ENCODE measurements around the gene AUTS2. TPM values are rescaled to one million over a fixed set of nuclear protein-coding genes. Genes with fewer than 3 reads are reported as not detected.

The AUTS2 gene
- total and polyA plus RNA-seq, 2 of the 8 experiments (the other 6 are each of a cell fraction or from before 2014, with no cell fraction given): 25.9 to 101 TPM

DNA sequence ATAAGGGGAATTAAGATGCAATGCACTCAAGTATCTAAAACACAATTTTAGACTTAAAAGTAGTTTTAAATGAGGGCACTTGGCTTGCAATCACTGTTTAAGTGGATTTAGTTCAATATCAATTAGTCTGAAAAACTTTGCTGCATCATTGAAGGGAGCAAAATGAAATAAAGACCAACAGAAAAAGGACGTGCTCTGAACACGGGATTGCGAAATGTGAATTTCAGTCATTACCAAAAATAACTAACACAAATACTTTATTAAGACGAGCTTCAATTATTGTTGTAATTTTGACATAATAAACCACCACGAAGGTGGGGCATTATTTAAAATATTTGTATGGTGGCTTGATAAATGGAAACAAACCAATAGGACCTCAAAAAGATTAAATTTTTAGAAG lies 1171.9 kb downstream of the AUTS2 start:
- Histone ChIP-seq H3K23ac (ENCODE audit: insufficient read length) (no peak overlapping the region), H3K56ac (replicated peaks; ENCODE audit: insufficient read length, low read depth, low read length) (no peak overlapping the region), H2BK12ac (ENCODE audit: low read depth, low read length) (no peak overlapping the region), H3K79me1 (ENCODE audit: low read depth, low read length) (peaks cover 2% of the 10 kb centered on the region; the same call in 1 of the 2 replicates), H3K18ac (ENCODE audit: extremely low read depth, low read length) (no peak overlapping the region), H2BK20ac (ENCODE audit: low read length) (no peak overlapping the region), H2BK15ac (ENCODE audit: low read length) (no peak overlapping the region), H3K9ac (replicated peaks in 1 of 4; ENCODE audit: extremely low read depth in 1 of 4, low read depth in 3 of 4, low read length in 3 of 4) (no peak overlapping the region), H3K4me1 (replicated peaks in 1 of 4; ENCODE audit: control insufficient read depth in 3 of 4, insufficient read depth in 4 of 4, low read length in 3 of 4) (peaks cover 0 to 11% (median 8%) of the 10 kb centered on the region in 4 experiments; a peak in 6 of 7 replicates), H3K23me2 (ENCODE audit: low read depth, low read length) (no peaks in the 10 kb centered on the region; the same call in 1 of the 2 replicates), H4K91ac (replicated peaks; ENCODE audit: insufficient read length, low read length) (no peak overlapping the region), H2AK5ac (ENCODE audit: low read depth, low read length) (no peak overlapping the region), H3K4ac (replicated peaks; ENCODE audit: insufficient read length, low read depth, low read length) (no peak overlapping the region), H3K14ac (ENCODE audit: insufficient read length) (no peak overlapping the region), H4K8ac (ENCODE audit: extremely low read depth, insufficient read depth, low read length) (no peak overlapping the region), H3K79me2 (ENCODE audit: control insufficient read depth in 1 of 2, insufficient read depth in 2 of 2, low read length in 2 of 2) (peaks cover 0 to 12% of the 10 kb centered on the region in 2 experiments; a peak in 1 of 4 replicates), H3K27me3 (replicated peaks in 1 of 4; ENCODE audit: control insufficient read depth in 3 of 4, extremely low read depth in 1 of 4, insufficient read depth in 3 of 4, low read length in 3 of 4) (no peaks in the 10 kb centered on the region), H2BK5ac (ENCODE audit: low read depth, low read length) (no peak overlapping the region), H3K4me2 (ENCODE audit: insufficient read depth in 1 of 2, low read depth in 2 of 2, low read length in 2 of 2) (no peak overlapping the region), H3K4me3 (ENCODE audit: extremely low read depth in 1 of 4, insufficient read depth in 2 of 4, low read depth in 3 of 4, low read length in 4 of 4) (no peak overlapping the region), H2BK120ac (replicated peaks; ENCODE audit: low read depth, low read length) (no peak overlapping the region), H4K20me1 (replicated peaks in 1 of 2; ENCODE audit: control insufficient read depth in 1 of 2, insufficient read depth in 2 of 2, low read length in 2 of 2) (peaks cover 4 to 16% of the 10 kb centered on the region in 2 experiments), H3K9me3 (ENCODE audit: insufficient read depth in 2 of 2, low read depth in 1 of 2, low read length in 1 of 2) (no peaks in the 10 kb centered on the region), H4K5ac (ENCODE audit: insufficient read length, low read depth, low read length) (no peak overlapping the region), H3K27ac (ENCODE audit: low read depth, low read length) (no peak overlapping the region), H2AFZ (ENCODE audit: low read length) (no peak overlapping the region), H3K36me3 (ENCODE audit: control insufficient read depth in 2 of 4, insufficient read depth in 4 of 4, low read length in 3 of 4) (peaks cover 24 to 96% (median 57%) of the 10 kb centered on the region in 4 experiments)
- WGBS, 2 experiments (ENCODE audit: extremely low coverage in 1 of 2, insufficient coverage in 1 of 2, insufficient read length in 1 of 2, insufficient replicate concordance in 2 of 2, low coverage in 1 of 2, low lambda C conversion rate in 2 of 2, missing lambda C conversion rate in 1 of 2): 93% methylated on average over 5 of the region's 5 CpGs; no CpG with 5 or more reads in 1 of the 2 experiments
- TF ChIP-seq POLR2A (IDR thresholded peaks at IDR 0.05; ENCODE audit: control extremely low read depth in 1 of 2, low read depth in 2 of 2, low read length in 2 of 2): no peak
- TF ChIP-seq SAP30 (IDR thresholded peaks at IDR 0.05; ENCODE audit: insufficient read depth, insufficient replicate concordance, low read length): no peak
- 0 out of 2 replicates have a peak, but pooled peaks have one; percentile 20 for TF ChIP-seq CEBPB (IDR thresholded peaks at IDR 0.05; ENCODE audit: low read depth, low read length)
- FAIRE-seq: no peak
- ChIA-PET CTCF (ENCODE audit: partially characterized antibody) (interaction anchor here (0.6 to 2.1 kb wide), 4 partner anchors 11 to 666 kb away, joined by 3 to 9 read pairs (median 4); no protein-coding TSS in a partner anchor), POLR2A (ENCODE audit: partially characterized antibody) (interaction anchor here (1.5 kb wide), 1 partner anchor 16 kb away, joined by 3 read pairs; no protein-coding TSS in a partner anchor)
- DNase-seq (ENCODE audit: low read depth in 1 of 2, low spot score in 2 of 2): no peak
